Thymus (tissue), 11 donors: Measurements from ENCODE around the gene ZNF428. TPM values are rescaled to one million over a fixed set of nuclear protein-coding genes. Genes with fewer than 3 reads are reported as not detected.

ENCODE experiments used
- DNase-seq, 9 donors: peaks; one replicate each; pipeline ENCODE4 v3.0.0-alpha.2; 2013; ENCODE audit warnings: low spot score in 9 of 9, low read depth in 6 of 9, missing footprints in 1 of 9
- H3K27ac ChIP-seq, 2 donors: one replicate each; pipeline ENCODE4 v1.5.1; 2013; ENCODE audit warnings: control low read depth in 1 of 2, low read depth in 1 of 2, low read length in 1 of 2, mild to moderate bottlenecking in 1 of 2, moderate library complexity in 1 of 2
- H3K27me3 ChIP-seq, 2 donors: one replicate each; pipeline ENCODE4 v1.5.1; 2013; ENCODE audit warnings: low read length in 1 of 2; ENCODE audit not compliant: control insufficient read depth in 2 of 2, insufficient read depth in 1 of 2
- H3K36me3 ChIP-seq, 2 donors: one replicate each; pipeline ENCODE4 v1.5.1; 2013; ENCODE audit warnings: low read length in 1 of 2, mild to moderate bottlenecking in 1 of 2, moderate library complexity in 1 of 2; ENCODE audit not compliant: control insufficient read depth in 2 of 2, insufficient read depth in 2 of 2
- H3K4me1 ChIP-seq, 2 donors: one replicate each; pipeline ENCODE4 v1.5.1; 2013; ENCODE audit warnings: low read length in 2 of 2; ENCODE audit not compliant: control insufficient read depth in 2 of 2, insufficient read depth in 2 of 2
- H3K4me3 ChIP-seq, 2 donors: one replicate each; pipeline ENCODE4 v1.5.1; 2013; ENCODE audit warnings: low read length in 2 of 2, control low read depth in 1 of 2, mild to moderate bottlenecking in 1 of 2
- H3K9me3 ChIP-seq, 2 donors: one replicate each; pipeline ENCODE4 v1.5.1; 2013; ENCODE audit warnings: low read length in 1 of 2, mild to moderate bottlenecking in 1 of 2; ENCODE audit not compliant: control insufficient read depth in 2 of 2, insufficient read depth in 1 of 2
- WGBS: extraction: QIAGEN DNeasy Blood & Tissue Kit; methylation state at CpG from one replicate; pipeline ENCODE4 v1.1.7; 2013; 5-methylcytosine and 5-hydroxymethylcytosine counted together
- polyA plus RNA-seq: library from polyadenylated mRNA; stranded (reverse); fragments of 200-250 nt; gene quantifications from one replicate; pipeline ENCODE4 v1.2.3, GENCODE V29; 2013
- total RNA-seq: library from RNA; stranded (reverse); fragments of 120-200 nt; gene quantifications from one replicate; pipeline ENCODE4 v1.2.4, GENCODE V29; 2013
- donor health status: healthy.

The ZNF428 gene
- total and polyA plus RNA-seq, 2 donors, result 54.8 to 74.3 TPM

DNA sequence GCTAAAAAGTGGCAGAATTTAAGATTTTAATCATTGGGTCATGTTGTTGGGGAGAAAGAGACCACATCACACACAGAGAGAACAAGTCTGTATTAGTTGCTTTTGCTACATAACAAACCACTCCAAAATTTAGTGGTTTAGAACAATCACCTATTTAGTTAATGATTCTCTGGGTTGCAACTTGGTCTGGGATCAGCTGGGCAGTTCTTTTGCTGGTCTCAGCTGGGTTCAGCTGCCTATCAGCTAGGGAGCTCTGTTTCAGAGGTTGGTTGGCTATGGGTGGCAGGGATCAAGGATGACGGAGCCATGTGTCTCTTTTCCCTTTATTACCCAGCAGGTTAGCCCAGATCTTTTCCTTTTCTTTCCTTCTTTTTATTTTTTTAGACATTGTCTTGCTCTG lies 34.9 kb downstream of the ZNF428 start:
- peaks cover 4 to 21% of the 10 kb centered on the region in 2 donors for H3K4me1 ChIP-seq
- no peaks in the 10 kb centered on the region for H3K9me3 ChIP-seq
- H3K27ac ChIP-seq, result peak overlapping the region; percentile 0 to 43
- no peak for DNase-seq
- H3K27me3 ChIP-seq, result no peaks in the 10 kb centered on the region
- WGBS, result 95% methylated on average over 1 of the region's 1 CpG
- H3K36me3 ChIP-seq, result peaks cover 9 to 14% of the 10 kb centered on the region in 2 donors
- no peak overlapping the region for H3K4me3 ChIP-seq

DNA sequence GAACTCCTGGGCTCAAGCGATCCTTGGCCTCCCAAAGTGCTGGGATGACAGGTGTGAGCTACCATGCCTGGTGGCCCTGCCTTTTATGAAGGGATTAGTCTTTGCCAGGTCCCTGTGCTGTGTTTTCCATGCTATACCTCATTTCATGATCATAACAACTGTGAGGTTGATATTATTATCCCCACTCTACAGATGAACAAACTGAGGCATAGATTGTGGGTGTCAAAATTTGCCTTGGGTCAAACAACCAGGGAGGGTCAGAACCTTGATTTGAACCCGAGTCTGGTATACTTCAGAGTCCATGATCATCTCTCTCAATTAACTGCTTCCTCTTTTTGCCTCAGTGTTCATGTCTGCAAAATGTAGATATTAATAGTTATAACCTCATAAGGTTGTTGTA lies 36.9 kb downstream of the ZNF428 start:
- peaks cover 9 to 14% of the 10 kb centered on the region in 2 donors for H3K36me3 ChIP-seq
- no peaks in the 10 kb centered on the region for H3K9me3 ChIP-seq
- peaks cover 4 to 23% of the 10 kb centered on the region in 2 donors for H3K4me1 ChIP-seq
- no peaks in the 10 kb centered on the region for H3K27me3 ChIP-seq
- 97% methylated on average over 2 of the region's 2 CpGs for WGBS
- DNase-seq, result no peak
- no peak overlapping the region for H3K27ac ChIP-seq
- H3K4me3 ChIP-seq, result no peak overlapping the region

DNA sequence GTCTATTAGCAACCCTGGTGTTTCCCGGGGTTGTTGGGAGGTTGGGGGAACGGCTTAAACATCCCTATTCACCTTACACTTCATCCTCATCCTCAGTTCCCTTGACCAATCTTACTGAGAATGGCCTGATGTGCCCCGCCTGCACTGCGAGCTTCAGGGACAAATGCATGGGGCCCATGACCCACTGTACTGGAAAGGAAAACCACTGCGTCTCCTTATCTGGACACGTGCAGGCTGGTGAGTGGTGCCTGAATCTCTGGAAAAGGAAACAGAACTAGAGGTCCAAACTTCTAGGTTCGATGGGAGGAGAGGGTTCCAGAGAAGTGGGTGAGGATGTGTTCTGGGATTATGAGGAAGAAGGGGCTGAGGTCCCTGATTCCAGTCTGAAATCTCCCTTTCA lies 38.0 kb downstream of the ZNF428 start:
- Histone ChIP-seq H3K9me3 (no peaks in the 10 kb centered on the region), H3K4me3 (no peak overlapping the region), H3K27ac (peak overlapping the region in 1 of 2 donors; percentile 30), H3K36me3 (peaks cover 6 to 12% of the 10 kb centered on the region in 2 donors), H3K4me1 (peaks cover 4 to 23% of the 10 kb centered on the region in 2 donors), H3K27me3 (no peaks in the 10 kb centered on the region)
- 82% methylated on average over 7 of the region's 7 CpGs for WGBS
- DNase-seq, result no peak

- Histone ChIP-seq H3K27ac (no peak overlapping the region), H3K4me1 (peaks cover 15 to 43% of the 10 kb centered on the region in 2 donors), H3K36me3 (no peaks in the 10 kb centered on the region), H3K4me3 (no peak overlapping the region), H3K9me3 (no peaks in the 10 kb centered on the region), H3K27me3 (no peaks in the 10 kb centered on the region)
- no peak for DNase-seq
- WGBS, result 98% methylated on average over 3 of the region's 3 CpGs
These were observed 40.6 kb downstream of the ZNF428 start for GRCh38 chr19:43578787-43579186.

GRCh38 chr19:43575955-43576878 lies 43.2 kb downstream of the ZNF428 start:
- Histone ChIP-seq H3K27ac (peak overlapping the region; percentile 10 to 83), H3K4me3 (peak overlapping the region; percentile 48 to 65), H3K36me3 (peaks cover 4 to 10% of the 10 kb centered on the region in 2 donors), H3K4me1 (peaks cover 15 to 37% of the 10 kb centered on the region in 2 donors), H3K9me3 (no peaks in the 10 kb centered on the region), H3K27me3 (no peaks in the 10 kb centered on the region)
- 73% methylated on average over 37 of the region's 37 CpGs for WGBS
- peak in 1 of 9 donors; percentile 24 for DNase-seq

GRCh38 chr19:43575156-43575950 lies 44.1 kb downstream of the ZNF428 start, which contains the start of the genes PINLYP and XRCC1:
Gene PINLYP (plus strand): TSS chr19:43575801. CDS start chr19:43577192, 1,391 bp downstream.
Gene XRCC1 (minus strand): TSS chr19:43575527. CDS start chr19:43575458, 69 bp downstream.
- Histone ChIP-seq H3K4me3 (peak within 1 kb of the TSS; percentile 65 to 85), H3K36me3 (peaks cover 4 to 12% of the 10 kb centered on the region in 2 donors), H3K27ac (peak within 1 kb of the TSS; percentile 80 to 83), H3K27me3 (no peaks in the 10 kb centered on the region), H3K4me1 (peaks cover 15 to 34% of the 10 kb centered on the region in 2 donors), H3K9me3 (no peaks in the 10 kb centered on the region)
- WGBS, result under 1% methylated on average over 51 of the region's 51 CpGs
- DNase-seq, result peak; percentile 94 to 99 (median 97)

DNA sequence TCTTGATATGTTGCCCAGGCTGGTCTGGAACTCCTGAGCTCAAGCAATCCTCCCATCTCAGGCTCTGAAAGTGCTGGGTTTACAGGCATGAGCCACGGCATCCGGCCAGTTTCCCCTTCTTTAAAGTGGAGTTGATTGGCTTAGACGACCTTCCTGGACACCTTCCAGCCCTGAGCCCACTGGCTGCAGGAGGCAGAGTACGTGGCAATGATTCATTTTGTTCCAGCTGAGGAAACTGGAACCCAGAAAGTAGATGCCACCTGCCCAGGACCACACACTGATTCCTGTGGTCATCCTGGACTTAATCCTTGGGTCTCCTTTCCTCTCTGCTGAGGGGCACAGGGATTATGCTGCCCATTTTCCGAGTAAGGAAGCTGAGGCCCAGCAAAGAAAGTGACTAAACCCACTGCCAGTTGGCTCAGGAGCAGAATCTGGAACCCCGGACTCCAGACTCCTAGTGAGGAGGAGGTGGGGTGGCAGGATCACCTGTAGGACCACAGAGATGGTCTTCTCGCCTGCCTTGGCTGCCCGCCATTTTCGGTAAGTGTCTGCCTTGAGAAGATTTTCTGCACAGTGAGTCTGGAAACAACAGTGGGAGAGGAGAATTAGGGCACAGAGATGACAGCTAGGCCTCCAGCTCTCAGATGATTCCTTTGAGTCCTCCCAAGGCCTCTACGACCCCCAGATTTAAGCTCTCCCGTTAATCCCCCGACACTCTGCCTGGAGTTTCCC lies 44.8 kb downstream of the ZNF428 start:
- Histone ChIP-seq H3K27me3 (no peaks in the 10 kb centered on the region), H3K27ac (peak overlapping the region in 1 of 2 donors; percentile 75), H3K9me3 (no peaks in the 10 kb centered on the region), H3K4me3 (peak overlapping the region; percentile 65 to 85), H3K4me1 (peaks cover 12 to 35% of the 10 kb centered on the region in 2 donors), H3K36me3 (peaks cover 4 to 12% of the 10 kb centered on the region in 2 donors)
- 55% methylated on average over 12 of the region's 12 CpGs for WGBS
- peak in 1 of 9 donors; percentile 28 for DNase-seq

- Histone ChIP-seq H3K36me3 (peaks cover 4 to 17% of the 10 kb centered on the region in 2 donors), H3K27ac (no peak overlapping the region), H3K4me1 (peaks cover 11 to 31% of the 10 kb centered on the region in 2 donors), H3K9me3 (no peaks in the 10 kb centered on the region), H3K4me3 (no peak overlapping the region), H3K27me3 (no peaks in the 10 kb centered on the region)
- WGBS, result 96% methylated on average over 3 of the region's 3 CpGs
- no peak for DNase-seq
These were observed 47.2 kb downstream of the ZNF428 start for GRCh38 chr19:43572171-43572588.
